ENCODE results near the gene DALRD3.

- TF ChIP-seq ZFP3 (CRISPR knock-in tag; IDR thresholded peaks at IDR 0.05) (no peak), CREB5 (CRISPR knock-in tag; IDR thresholded peaks at IDR 0.05; ENCODE audit: low read depth) (no peak), PATZ1 (CRISPR knock-in tag; IDR thresholded peaks at IDR 0.05; ENCODE audit: borderline replicate concordance) (no peak), GLIS3 (CRISPR knock-in tag; IDR thresholded peaks at IDR 0.05) (no peak), ZNF565 (CRISPR knock-in tag; conservative IDR thresholded peaks at IDR 0.05; ENCODE audit: low read depth) (no peak), RARB (CRISPR knock-in tag; IDR thresholded peaks at IDR 0.05) (no peak), ZFP30 (CRISPR knock-in tag; IDR thresholded peaks at IDR 0.05) (no peak), BACH2 (CRISPR knock-in tag; IDR thresholded peaks at IDR 0.05; ENCODE audit: borderline replicate concordance) (no peak), ISL1 (CRISPR knock-in tag; IDR thresholded peaks at IDR 0.05) (no peak), ZNF70 (CRISPR knock-in tag; IDR thresholded peaks at IDR 0.05) (no peak), TCF4 (CRISPR knock-in tag; IDR thresholded peaks at IDR 0.05; ENCODE audit: borderline replicate concordance) (no peak), ARNTL (CRISPR knock-in tag; IDR thresholded peaks at IDR 0.05; ENCODE audit: borderline replicate concordance, low read depth) (no peak)
Observed at GRCh38 chr3:48996640-48997039, 21.7 kb downstream of the DALRD3 start.

Measured in SK-N-SH treated with all-trans-retinoic acid at 6 μM for 48 hours (cell line).